Measurements from ENCODE around the gene PTCH1.

Gene PTCH1

GRCh38 chr9:95506678-95507463, 9.9 kb downstream of the PTCH1 start:
- TF ChIP-seq POLR2AphosphoS5 (IDR thresholded peaks at IDR 0.05; ENCODE audit: low read depth) (no peak), REST (IDR thresholded peaks at IDR 0.05; ENCODE audit: insufficient replicate concordance, low read depth) (no peak), CTCF (IDR thresholded peaks at IDR 0.05; ENCODE audit: insufficient read depth, low read length) (no peak)
- peak; percentile 26 to 60 for DNase-seq (ENCODE audit: low read depth in 1 of 2, low spot score in 1 of 2)
- no peak overlapping the region for H3K27ac ChIP-seq (replicated peaks)
- H3K4me3 ChIP-seq (replicated peaks; ENCODE audit: insufficient read depth, low read length) = peak overlapping the region; percentile 47
- H3K27me3 ChIP-seq (ENCODE audit: insufficient read depth, poor library complexity, severe bottlenecking) = peaks cover 54% of the 10 kb centered on the region

DNA sequence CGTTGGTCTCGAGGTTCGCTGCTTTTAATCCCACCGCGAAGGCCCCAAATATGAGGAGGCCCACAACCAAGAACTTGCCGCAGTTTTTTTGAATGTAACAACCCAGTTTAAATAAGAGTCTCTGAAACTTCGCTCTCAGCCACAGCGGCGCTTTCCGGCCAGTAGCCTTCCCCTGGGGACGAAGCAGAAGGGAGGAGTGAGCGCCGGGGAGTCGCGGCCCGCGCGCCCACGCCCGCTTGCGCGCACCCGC, 10.4 kb downstream of the PTCH1 start:
- Histone ChIP-seq H3K27ac (replicated peaks) (no peak overlapping the region), H3K4me3 (replicated peaks; ENCODE audit: insufficient read depth, low read length) (peak overlapping the region; percentile 47), H3K27me3 (ENCODE audit: insufficient read depth, poor library complexity, severe bottlenecking) (peaks cover 54% of the 10 kb centered on the region)
- TF ChIP-seq CTCF (IDR thresholded peaks at IDR 0.05; ENCODE audit: insufficient read depth, low read length) (no peak), SPI1 (IDR thresholded peaks at IDR 0.05; ENCODE audit: borderline replicate concordance, low read depth) (no peak), REST (IDR thresholded peaks at IDR 0.05; ENCODE audit: insufficient replicate concordance, low read depth) (no peak), POLR2AphosphoS5 (IDR thresholded peaks at IDR 0.05; ENCODE audit: low read depth) (no peak), GABPA (IDR thresholded peaks at IDR 0.05; ENCODE audit: low read depth) (no peak)
- DNase-seq (ENCODE audit: low read depth in 1 of 2, low spot score in 1 of 2) = no peak

- peak overlapping the region; percentile 47 for H3K4me3 ChIP-seq (replicated peaks; ENCODE audit: insufficient read depth, low read length)
- H3K27me3 ChIP-seq (ENCODE audit: insufficient read depth, poor library complexity, severe bottlenecking) = peaks cover 54% of the 10 kb centered on the region
- H3K27ac ChIP-seq (replicated peaks) = no peak overlapping the region
- no peak for TF ChIP-seq REST (IDR thresholded peaks at IDR 0.05; ENCODE audit: insufficient replicate concordance, low read depth)
- no peak for TF ChIP-seq POLR2AphosphoS5 (IDR thresholded peaks at IDR 0.05; ENCODE audit: low read depth)
- TF ChIP-seq CTCF (IDR thresholded peaks at IDR 0.05; ENCODE audit: insufficient read depth, low read length) = no peak
- TF ChIP-seq GABPA (IDR thresholded peaks at IDR 0.05; ENCODE audit: low read depth) = no peak
- TF ChIP-seq SPI1 (IDR thresholded peaks at IDR 0.05; ENCODE audit: borderline replicate concordance, low read depth) = no peak
- no peak for DNase-seq (ENCODE audit: low read depth in 1 of 2, low spot score in 1 of 2)
These were observed 10.9 kb downstream of the PTCH1 start for GRCh38 chr9:95505717-95506427.
